Adrenal gland (tissue), 5 donors: ENCODE data around the gene AACS.

Experiments
- CTCF ChIP-seq, 6 experiments: fragments of 450-650 bp in 4 of 6; fragments of 200-600 bp in 2 of 6; sonication (generic) in 1 of 6; IDR thresholded peaks; 1 replicate in 5 of 6; 2 replicates in 1 of 6; pipeline versions ENCODE4 v1.5.1 to v1.8.0; 2016 to 2021; ENCODE audit warnings: antibody characterized with exemption in 6 of 6, mild to moderate bottlenecking in 2 of 6, moderate library complexity in 1 of 6
- POLR2A ChIP-seq, 2 donors: fragments of 450-650 bp; IDR thresholded peaks; one replicate each; pipeline ENCODE4 v1.6.1; 2017; ENCODE audit warnings: antibody characterized with exemption in 2 of 2, mild to moderate bottlenecking in 2 of 2, moderate library complexity in 1 of 2
- donor health status: DM: no; HTN: no; CAD: no.

- no peak for TF ChIP-seq CTCF (IDR thresholded peaks at IDR 0.05)
- no peak for TF ChIP-seq POLR2A (IDR thresholded peaks at IDR 0.05)
Measured at GRCh38 chr12:125136702-125137101, 71.5 kb downstream of the AACS start.
